ENCODE measurements around the gene MRC2. TPM values are rescaled to one million over a fixed set of nuclear protein-coding genes. Genes with fewer than 3 reads are reported as not detected.

The MRC2 gene
- total RNA-seq, 1 donor from 2014 or later, result 91.2 TPM

DNA sequence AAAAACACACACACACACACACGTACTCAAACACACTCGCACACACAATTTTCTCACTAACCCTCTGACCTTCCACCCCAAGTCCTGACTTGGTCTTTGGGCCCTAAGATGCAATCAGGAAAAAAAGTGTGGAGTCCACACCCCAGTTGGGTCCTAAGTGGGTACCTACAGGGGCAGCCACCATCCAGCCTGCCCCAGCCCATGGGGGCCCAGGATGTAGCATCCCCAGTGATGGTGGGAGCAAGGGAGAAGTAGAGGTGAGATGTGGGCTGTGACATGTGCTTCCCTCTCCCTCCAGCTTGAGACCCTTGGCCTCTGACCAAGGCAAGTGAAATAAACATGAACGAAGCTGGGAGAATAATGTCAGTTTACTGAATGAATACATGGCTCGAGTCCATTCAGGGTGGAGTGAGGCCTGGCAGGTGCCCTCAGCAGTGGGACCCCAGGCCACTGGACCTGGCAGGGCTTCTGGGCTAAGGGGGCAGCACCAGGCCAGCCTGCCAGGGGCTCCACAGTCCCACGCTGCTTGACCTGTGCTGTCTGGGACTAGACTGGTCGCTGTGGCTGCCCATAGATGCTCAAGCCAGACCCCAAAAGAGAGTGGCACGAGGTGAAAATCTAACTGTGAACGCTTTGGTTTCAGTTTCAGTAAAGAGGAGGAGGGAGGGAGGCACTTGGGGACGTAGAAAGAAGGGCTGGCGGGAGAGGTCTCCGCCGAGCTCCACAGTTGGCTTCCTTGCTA lies 73.7 kb downstream of the MRC2 start:
- Histone ChIP-seq H3K36me3 (no peaks in the 10 kb centered on the region), H3K27ac (no peak overlapping the region), H3K4me1 (peaks cover 28% of the 10 kb centered on the region), H3K9me3 (no peaks in the 10 kb centered on the region), H3K27me3 (ENCODE audit: low read depth) (no peaks in the 10 kb centered on the region), H3K4me3 (no peak overlapping the region)
- intact Hi-C loops (cut with DNase I), result loop anchor here (10.0 kb wide), 1 partner anchor 284 kb away; no protein-coding TSS in a partner anchor
- TF ChIP-seq, protein P1, sequence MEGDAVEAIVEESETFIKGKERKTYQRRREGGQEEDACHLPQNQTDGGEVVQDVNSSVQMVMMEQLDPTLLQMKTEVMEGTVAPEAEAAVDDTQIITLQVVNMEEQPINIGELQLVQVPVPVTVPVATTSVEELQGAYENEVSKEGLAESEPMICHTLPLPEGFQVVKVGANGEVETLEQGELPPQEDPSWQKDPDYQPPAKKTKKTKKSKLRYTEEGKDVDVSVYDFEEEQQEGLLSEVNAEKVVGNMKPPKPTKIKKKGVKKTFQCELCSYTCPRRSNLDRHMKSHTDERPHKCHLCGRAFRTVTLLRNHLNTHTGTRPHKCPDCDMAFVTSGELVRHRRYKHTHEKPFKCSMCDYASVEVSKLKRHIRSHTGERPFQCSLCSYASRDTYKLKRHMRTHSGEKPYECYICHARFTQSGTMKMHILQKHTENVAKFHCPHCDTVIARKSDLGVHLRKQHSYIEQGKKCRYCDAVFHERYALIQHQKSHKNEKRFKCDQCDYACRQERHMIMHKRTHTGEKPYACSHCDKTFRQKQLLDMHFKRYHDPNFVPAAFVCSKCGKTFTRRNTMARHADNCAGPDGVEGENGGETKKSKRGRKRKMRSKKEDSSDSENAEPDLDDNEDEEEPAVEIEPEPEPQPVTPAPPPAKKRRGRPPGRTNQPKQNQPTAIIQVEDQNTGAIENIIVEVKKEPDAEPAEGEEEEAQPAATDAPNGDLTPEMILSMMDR (IDR thresholded peaks at IDR 0.05), result no peak
- peak; percentile 10 for DNase-seq
- no peak for ATAC-seq

DNA sequence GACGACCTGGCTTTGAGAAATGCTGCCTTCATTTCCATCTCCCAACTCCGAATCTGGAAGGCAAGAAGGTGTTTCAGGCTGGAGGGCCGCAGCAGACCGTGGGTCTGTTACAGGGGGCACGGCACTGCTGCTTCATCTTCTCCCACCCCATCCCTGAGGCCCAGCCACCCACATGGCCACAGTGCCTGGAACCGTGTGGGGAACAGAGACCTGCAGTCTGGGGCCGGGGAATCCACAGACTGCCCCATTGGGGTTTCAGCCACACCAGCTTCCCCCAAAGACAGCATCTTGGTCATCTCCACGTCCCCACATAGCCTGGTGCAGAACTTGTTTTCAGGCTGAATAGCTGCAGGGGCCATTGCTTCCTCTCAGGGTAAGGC lies 74.2 kb downstream of the MRC2 start:
- ATAC-seq (no peak), DNase-seq (no peak)
- Histone ChIP-seq H3K27me3 (ENCODE audit: low read depth) (no peaks in the 10 kb centered on the region), H3K27ac (no peak overlapping the region), H3K4me3 (no peak overlapping the region), H3K36me3 (no peaks in the 10 kb centered on the region), H3K9me3 (no peaks in the 10 kb centered on the region), H3K4me1 (peaks cover 28% of the 10 kb centered on the region)
- intact Hi-C loops (cut with DNase I), result loop anchor here (10.0 kb wide), 1 partner anchor 283 kb away; no protein-coding TSS in a partner anchor
- TF ChIP-seq, protein P1 (IDR thresholded peaks at IDR 0.05), result no peak

DNA sequence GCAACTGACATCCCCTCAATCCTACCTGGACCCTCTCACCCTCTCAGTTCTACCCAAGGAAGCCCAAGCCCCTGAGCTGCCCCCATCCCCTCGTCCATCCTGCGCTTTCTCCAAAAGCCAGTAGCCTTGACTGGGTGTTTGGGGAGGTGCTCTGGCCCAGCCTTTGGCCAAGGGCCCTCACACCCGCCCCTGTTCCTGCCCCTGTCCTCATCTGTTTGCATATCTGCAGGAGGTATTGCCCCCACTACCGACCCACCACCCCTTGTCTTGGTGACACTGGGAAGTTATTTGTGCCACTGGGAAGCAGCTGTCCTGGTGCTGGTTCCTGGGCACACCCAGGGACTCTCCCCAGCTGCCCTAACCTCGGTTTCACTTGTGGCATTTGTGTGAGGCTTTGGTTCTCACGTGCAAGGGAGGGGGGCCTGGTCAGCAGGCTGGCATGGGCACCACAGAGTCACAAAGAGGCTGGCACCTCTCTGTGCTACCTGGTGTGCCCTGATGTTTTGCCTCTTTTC lies 75.3 kb downstream of the MRC2 start:
- H3K27me3 ChIP-seq (ENCODE audit: low read depth), result no peaks in the 10 kb centered on the region
- intact Hi-C loops (cut with DNase I), result loop anchor here (10.0 kb wide), 1 partner anchor 282 kb away; no protein-coding TSS in a partner anchor
- no peak overlapping the region for H3K27ac ChIP-seq
- no peaks in the 10 kb centered on the region for H3K36me3 ChIP-seq
- TF ChIP-seq, protein P1 (IDR thresholded peaks at IDR 0.05), result no peak
- no peak for DNase-seq
- no peak for ATAC-seq
- H3K9me3 ChIP-seq, result no peaks in the 10 kb centered on the region
- H3K4me1 ChIP-seq, result peaks cover 28% of the 10 kb centered on the region
- H3K4me3 ChIP-seq, result no peak overlapping the region

DNA sequence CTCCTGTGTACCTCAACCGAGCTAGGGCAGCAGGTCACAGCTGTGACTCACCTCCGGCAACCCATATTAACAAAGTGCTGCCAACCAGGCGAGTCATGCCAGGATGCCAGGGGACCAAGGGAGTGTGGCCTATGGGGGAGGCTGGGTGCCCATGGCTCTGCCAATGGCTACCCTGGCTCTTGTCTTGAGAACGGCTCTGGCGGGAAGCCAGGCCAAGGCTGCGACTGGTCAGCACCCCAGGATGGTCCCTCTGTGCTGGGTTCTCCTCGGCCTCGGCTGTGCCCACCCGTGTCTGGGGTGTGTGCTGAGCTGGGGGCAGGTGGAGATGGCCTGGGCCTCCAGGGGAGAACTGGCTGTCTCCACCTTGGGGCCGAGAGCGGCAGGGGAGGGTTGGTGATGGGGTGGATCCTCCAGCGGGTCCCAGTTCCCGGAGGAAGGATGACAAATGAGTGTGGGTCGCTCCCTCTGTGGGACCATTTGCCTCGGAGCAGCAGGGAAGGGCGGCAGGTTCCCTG lies 75.8 kb downstream of the MRC2 start:
- intact Hi-C loops (cut with DNase I), result loop anchor here (10.0 kb wide), 1 partner anchor 281 kb away; no protein-coding TSS in a partner anchor
- TF ChIP-seq, protein P1 (IDR thresholded peaks at IDR 0.05), result no peak
- H3K27ac ChIP-seq, result peak overlapping the region; percentile 75
- H3K4me1 ChIP-seq, result peaks cover 28% of the 10 kb centered on the region
- H3K4me3 ChIP-seq, result peak overlapping the region; percentile 79
- H3K36me3 ChIP-seq, result no peaks in the 10 kb centered on the region
- H3K27me3 ChIP-seq (ENCODE audit: low read depth), result no peaks in the 10 kb centered on the region
- DNase-seq (no peak), ATAC-seq (peak; percentile 47 to 52)
- no peaks in the 10 kb centered on the region for H3K9me3 ChIP-seq

DNA sequence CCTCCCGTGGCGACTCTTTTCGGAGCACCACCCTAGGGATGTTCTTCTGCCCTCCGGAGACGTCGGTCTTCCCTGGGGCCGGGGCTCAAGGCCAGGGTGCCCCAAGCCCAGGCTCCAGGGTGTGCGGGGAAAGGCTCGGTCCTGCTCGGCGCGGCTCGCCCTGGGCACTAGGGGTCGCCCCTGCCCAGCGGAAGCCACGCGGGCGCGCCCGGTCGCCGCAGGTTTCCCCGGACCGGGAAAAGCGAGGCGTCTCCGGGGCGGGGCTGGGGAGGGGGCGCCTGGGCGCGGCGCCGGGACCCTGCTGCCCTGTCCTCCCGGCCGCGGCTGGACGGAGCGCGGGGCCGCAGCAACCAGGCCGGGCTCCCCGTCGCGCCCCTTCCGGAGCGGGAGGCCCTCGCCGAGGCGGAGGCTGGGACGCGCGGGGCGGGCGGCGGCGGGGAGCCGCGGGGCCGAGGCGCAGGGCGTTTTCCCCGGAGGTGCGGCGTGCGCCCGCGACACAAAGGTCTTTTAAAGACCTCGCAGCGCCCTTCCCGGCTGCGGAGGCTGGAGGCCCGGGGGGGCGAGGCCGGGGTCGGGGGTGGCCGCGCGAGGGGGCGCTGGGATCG lies 76.4 kb downstream of the MRC2 start:
- DNase-seq (peak; percentile 87), ATAC-seq (peak; percentile 96)
- H3K36me3 ChIP-seq, result no peaks in the 10 kb centered on the region
- H3K27ac ChIP-seq, result peak overlapping the region; percentile 75
- peaks cover 4% of the 10 kb centered on the region for H3K9me3 ChIP-seq
- TF ChIP-seq, protein P1 (IDR thresholded peaks at IDR 0.05), result peak; percentile 88
- no peaks in the 10 kb centered on the region for H3K27me3 ChIP-seq (ENCODE audit: low read depth)
- H3K4me1 ChIP-seq, result peaks cover 28% of the 10 kb centered on the region
- H3K4me3 ChIP-seq, result peak overlapping the region; percentile 79
- intact Hi-C loops (cut with DNase I), result loop anchor here (10.0 kb wide), 1 partner anchor 281 kb away; no protein-coding TSS in a partner anchor
